Measurements from ENCODE around the gene TUBB3. TPM values are rescaled to one million over a fixed set of nuclear protein-coding genes. Genes with fewer than 3 reads are reported as not detected.
A peak's percentile ranks its signal among the peaks of the same experiment; 100 is the strongest.

TUBB3 gene
- total RNA-seq, 4 donors from 2014 or later, result 2.2 to 9.6 (median 8.0) TPM; not detected in 1

DNA sequence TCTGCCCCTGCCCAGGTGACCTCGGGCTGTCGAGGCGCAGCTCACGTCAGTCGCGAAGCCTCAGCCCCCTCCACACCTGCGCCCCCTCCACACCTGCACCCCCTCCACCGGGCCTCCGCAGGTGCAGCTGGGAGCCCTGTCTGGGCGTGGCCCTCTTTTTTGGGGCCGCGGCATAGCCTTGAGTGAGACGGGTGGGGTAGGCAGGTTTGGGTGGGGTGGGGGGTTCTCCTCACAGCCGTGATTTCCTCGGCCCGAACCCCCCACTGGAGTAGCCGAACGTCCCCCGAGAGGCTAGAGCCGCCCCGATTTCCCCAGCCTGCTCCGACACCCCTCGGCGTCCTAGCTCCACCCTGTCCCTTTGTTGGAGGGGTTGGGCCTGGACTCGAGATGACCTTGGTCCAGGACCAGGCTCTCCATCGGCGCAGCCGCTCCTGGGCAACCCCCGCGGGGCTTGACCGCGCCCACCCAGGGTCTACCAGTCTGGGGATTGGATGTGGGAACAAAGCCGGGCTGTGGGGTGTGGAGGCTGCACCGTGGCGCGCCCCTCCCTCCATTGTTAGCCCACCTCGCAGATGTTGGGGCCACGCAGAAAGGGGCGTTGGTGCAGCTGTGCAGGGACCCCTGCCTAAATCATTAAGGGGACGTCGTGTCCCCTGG, 626 bp downstream of the TUBB3 start:
- no peak for DNase-seq
- H3K4me3 ChIP-seq, result peak overlapping the region; percentile 32 to 80 (median 53)
- peaks cover 0 to 96% (median 4%) of the 10 kb centered on the region in 4 donors for H3K27me3 ChIP-seq
- intact Hi-C loops (cut with DNase I), result no loop called here
- no peaks in the 10 kb centered on the region for H3K9me3 ChIP-seq
- no peaks in the 10 kb centered on the region for H3K36me3 ChIP-seq
- WGBS, 2 donors, result 9% methylated on average over 8 of the region's 41 CpGs; no CpG with 5 or more reads in 1 of the 2 donors
- H3K27ac ChIP-seq, result peak overlapping the region in 3 of 4 donors; percentile 19 to 93 (median 88)
- TF ChIP-seq POLR2A (IDR thresholded peaks at IDR 0.05), result no peak
- TF ChIP-seq, protein P1, sequence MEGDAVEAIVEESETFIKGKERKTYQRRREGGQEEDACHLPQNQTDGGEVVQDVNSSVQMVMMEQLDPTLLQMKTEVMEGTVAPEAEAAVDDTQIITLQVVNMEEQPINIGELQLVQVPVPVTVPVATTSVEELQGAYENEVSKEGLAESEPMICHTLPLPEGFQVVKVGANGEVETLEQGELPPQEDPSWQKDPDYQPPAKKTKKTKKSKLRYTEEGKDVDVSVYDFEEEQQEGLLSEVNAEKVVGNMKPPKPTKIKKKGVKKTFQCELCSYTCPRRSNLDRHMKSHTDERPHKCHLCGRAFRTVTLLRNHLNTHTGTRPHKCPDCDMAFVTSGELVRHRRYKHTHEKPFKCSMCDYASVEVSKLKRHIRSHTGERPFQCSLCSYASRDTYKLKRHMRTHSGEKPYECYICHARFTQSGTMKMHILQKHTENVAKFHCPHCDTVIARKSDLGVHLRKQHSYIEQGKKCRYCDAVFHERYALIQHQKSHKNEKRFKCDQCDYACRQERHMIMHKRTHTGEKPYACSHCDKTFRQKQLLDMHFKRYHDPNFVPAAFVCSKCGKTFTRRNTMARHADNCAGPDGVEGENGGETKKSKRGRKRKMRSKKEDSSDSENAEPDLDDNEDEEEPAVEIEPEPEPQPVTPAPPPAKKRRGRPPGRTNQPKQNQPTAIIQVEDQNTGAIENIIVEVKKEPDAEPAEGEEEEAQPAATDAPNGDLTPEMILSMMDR (IDR thresholded peaks at IDR 0.05), result no peak
- peaks cover 45 to 73% (median 50%) of the 10 kb centered on the region in 3 donors for H3K4me1 ChIP-seq

DNA sequence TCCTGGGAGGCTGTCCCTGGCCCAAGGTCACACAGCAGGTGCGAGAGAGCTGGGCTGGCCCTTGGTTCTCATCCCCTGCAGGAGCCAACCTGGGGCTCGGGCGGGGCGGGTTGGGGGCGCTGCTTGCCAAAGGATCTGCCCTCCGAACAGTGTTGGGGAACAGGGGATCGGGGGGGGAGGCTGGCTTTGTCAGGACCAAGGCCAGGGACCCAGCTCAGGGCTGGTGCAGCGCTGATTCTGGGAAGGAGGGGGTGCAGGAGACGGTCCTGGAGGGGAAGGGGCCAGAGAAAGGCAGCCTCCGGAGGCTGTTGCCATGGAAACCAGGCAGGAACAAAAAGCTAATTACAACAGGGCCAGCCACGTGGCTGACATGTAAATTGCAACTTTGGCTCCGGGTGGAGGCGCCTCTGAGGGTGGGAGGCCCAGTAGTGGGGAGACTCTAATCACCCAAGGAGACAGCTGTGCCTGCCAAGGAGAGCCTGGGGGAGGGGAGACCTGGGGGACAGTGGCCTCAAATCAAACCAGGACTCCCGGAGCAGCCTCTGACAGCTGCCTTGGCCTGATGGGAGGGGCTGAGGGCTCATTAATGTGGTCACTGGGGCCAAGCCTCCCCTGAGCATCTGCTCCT, 1.3 kb downstream of the TUBB3 start:
- Histone ChIP-seq H3K9me3 (no peaks in the 10 kb centered on the region), H3K4me1 (peaks cover 42 to 66% (median 47%) of the 10 kb centered on the region in 3 donors), H3K36me3 (no peaks in the 10 kb centered on the region), H3K4me3 (peak overlapping the region in 2 of 4 donors; percentile 56 to 80), H3K27me3 (peaks cover 0 to 93% (median 4%) of the 10 kb centered on the region in 4 donors), H3K27ac (no peak overlapping the region)
- no peak for TF ChIP-seq POLR2A (IDR thresholded peaks at IDR 0.05)
- TF ChIP-seq, protein P1 (IDR thresholded peaks at IDR 0.05), result no peak
- no peak for DNase-seq
- WGBS, 2 donors, result 3 to 7% methylated on average over 9 to 11 of the region's 14 CpGs
- intact Hi-C loops (cut with DNase I), result no loop called here

DNA sequence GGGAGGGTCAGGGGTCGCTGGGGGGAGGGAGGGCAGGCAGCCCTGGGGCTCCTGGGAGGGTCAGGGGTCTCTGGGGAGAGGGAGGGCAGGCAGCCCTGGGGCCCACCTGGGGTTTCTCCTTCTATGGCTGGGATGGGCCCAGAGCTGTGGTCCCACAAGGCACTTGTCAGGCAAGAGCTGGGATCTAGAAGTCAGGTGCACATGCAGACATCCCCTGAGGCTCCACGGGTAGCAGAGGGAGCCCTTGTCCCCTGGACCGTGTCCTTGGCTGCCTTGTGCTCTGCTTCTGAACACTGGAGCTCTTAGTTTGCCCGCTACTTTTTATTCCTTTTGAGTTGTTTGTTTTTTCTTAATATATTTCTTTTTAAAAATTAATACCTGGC, 1.8 kb downstream of the TUBB3 start:
- no peak overlapping the region for H3K4me3 ChIP-seq
- WGBS, 2 donors, result 33 to 39% methylated on average over 3 of the region's 4 CpGs
- H3K4me1 ChIP-seq, result peaks cover 42 to 64% (median 47%) of the 10 kb centered on the region in 3 donors
- no peak overlapping the region for H3K27ac ChIP-seq
- no peak for DNase-seq
- peaks cover 0 to 88% (median 4%) of the 10 kb centered on the region in 4 donors for H3K27me3 ChIP-seq
- intact Hi-C loops (cut with DNase I), result no loop called here
- no peak for TF ChIP-seq POLR2A (IDR thresholded peaks at IDR 0.05)
- TF ChIP-seq, protein P1 (IDR thresholded peaks at IDR 0.05), result no peak
- H3K36me3 ChIP-seq, result no peaks in the 10 kb centered on the region
- no peaks in the 10 kb centered on the region for H3K9me3 ChIP-seq

DNA sequence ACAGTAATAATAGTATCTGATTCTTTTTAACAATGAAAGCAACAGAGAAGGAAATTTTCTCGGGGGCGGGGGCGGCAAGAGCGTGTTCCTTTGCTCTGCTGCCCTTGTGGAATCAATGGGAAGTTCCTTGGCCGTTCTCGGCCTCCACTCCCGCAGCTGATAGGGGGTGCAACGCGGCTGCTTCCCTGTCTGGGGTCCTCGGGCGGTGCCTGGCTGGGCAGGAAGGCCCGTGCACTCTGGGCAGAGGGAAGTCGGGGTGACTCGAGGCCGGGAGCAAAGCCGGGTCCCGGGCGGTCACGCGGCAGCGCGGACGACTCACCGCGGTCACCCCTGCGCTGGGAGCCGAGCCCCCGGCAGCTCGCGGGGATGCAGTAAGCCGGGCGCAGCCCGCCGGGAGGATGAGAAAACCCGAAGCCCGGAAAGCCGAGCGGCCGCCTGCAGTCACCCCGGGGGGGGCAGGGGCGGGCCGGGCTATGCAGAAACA, 2.5 kb downstream of the TUBB3 start:
- H3K27ac ChIP-seq, result peak overlapping the region in 1 of 4 donors; percentile 13

More for the DNA sequence above, 2.5 kb downstream of the TUBB3 start:
- peaks cover 42 to 62% (median 47%) of the 10 kb centered on the region in 3 donors for H3K4me1 ChIP-seq
- peak overlapping the region; percentile 38 to 66 (median 44) for H3K4me3 ChIP-seq
- 0 to 6% methylated on average over 1 to 9 of the region's 42 CpGs for WGBS, 2 donors
- intact Hi-C loops (cut with DNase I), result no loop called here
- H3K27me3 ChIP-seq, result peaks cover 0 to 81% (median 4%) of the 10 kb centered on the region in 4 donors
- no peak for TF ChIP-seq POLR2A (IDR thresholded peaks at IDR 0.05)
- TF ChIP-seq, protein P1 (IDR thresholded peaks at IDR 0.05), result peak in 1 of 6 experiments; percentile 4
- H3K9me3 ChIP-seq, result no peaks in the 10 kb centered on the region
- H3K36me3 ChIP-seq, result no peaks in the 10 kb centered on the region
- no peak for DNase-seq
